ENCODE measurements around the gene VPS37D.
"Not testable (repeated sequence)": the region's sequence is repeated elsewhere in the genome, so short reads cannot be mapped to it uniquely, and the experiment has no call there.

The VPS37D gene

DNA sequence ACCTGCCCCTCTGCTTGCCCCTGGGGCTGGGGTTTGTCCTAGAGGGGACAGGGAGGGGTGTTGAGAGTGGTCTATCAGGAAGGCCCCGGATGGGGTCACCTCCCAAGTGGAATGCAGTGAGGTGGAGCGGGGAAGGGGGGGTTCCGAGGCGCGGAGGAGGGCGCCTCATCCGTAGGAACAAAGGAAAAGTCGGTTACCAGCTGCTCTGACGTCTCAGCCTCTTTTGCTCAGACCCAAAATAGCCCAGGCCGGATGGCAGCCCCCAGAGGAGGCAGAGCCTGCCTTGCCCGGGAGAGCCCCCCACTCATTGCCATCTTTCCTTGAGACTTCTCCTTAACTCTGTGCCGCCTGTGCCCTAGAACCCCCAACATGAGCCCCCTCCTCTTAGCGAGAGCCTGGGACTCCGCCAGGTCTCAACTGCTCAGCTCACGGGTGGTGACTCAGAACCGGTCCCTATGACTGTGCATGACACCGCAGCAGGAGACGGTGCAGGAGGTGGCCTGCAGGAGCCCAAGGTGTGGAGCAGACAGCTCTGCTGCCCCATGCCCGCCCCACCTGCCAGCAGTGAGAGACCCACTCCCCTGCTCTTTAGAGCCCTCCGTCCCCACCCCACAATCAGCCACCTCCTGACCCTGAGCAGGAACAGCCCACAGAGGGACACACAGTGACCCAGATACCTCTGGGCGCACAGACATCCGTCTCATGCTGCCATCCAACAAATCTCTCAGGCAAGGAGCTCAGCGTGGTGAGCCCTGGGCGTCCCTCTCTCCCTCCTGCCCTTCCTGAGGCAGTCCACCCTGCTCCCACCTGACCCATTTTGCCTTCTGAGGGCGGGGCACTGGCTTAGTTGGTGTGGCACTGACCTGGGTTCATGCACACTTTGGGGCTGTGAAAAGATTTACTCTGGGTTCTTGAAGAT is 38.8 kb downstream of the VPS37D start:
- DNase-seq, result no peak

DNA sequence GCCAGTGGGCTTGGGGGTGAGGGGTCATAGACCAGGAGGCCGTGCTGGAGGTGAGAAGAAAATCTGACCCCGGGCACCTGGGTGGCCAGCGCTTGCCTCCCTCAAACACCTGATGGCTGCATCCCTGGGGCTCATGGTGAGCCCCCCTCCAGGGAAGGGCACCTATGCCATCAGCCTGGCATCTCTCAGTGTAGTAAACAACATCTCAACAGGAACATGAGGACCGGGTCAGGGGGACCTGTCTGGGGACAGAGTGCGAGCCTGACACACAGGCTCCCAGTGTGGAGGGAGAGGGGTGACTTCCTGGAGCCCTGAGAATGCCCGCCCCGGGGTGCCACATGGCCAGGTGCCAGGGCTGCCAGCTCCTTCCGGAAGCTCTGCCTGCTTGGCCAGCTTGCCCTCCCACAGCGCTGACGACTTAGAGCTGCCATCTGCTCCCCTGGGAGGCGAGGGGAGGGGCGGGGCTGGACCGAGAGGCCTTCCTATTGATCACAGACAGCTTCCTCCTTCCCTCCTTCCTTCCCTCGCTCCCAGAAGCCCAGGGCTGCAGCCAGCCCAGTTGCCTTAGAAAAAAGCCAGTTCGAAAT is 39.5 kb downstream of the VPS37D start:
- DNase-seq, result peak; percentile 14

DNA sequence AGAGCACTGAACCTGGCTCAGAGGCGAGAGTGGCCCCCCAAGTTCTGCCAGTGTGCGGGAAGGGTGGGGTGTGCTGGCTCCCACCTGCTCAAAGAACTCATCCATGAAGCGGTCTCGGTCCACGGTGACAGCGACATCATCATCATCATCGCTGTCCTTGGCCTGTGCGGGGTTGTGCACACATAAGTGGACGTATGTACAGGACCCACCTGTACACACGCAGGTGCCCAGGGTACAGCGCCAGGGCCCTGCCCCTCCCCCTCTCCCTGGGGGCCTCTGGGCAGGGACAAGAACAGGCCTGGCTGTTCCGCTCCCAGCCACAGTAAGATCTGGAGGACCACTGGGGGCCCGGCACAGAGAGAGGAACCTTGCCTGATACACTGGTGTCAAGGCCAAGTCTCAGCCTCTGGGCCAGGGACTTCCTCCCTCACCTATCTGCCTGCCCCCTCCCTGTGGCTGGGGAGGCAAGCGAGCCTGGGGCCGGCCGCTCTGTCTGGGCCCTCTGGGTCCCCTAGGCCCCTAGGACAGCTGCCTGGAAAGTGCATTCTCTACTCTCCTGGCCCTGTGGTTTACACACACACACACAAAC is 41.4 kb downstream of the VPS37D start:
- DNase-seq, result no peak

DNA sequence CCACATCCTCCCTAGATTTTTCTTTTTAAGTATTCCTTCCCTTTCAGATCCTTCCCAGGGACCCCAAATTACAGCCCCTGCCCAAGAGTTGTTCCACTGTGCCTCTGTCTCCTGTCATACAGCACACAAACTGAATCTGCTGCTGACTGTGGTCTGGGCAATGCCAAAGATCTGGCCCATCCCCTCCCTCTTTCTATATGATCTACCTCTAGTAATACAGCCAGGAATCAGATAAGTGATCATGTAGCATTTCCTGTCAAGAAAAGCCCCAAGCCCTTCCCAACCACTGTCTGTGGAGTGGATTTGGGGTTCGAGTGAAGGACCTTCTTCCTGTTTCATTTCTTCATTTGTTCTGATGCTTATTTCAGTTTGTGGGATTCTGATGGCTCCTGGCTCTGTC is 45.1 kb downstream of the VPS37D start:
- DNase-seq, result no peak

DNA sequence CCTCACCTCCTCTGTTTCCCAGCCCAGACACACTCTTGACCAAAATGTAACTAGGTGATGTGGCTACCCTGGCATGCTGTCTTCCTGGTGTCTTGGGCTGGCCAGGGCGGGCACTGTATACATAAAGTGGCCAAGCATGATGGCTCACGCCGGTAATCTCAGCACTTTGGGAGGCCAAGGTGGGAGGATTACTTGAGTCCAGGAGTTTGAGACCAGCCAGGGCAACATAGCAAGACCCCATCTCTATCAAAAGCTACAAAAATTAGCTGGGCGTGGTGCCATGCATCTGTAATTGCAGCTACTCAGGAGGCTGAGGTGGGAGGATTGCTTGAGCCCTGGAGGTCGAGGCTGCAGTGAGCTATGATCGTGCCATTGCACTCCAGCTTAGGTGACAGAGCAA is 45.7 kb downstream of the VPS37D start:
- DNase-seq, result not testable (repeated sequence)

DNA sequence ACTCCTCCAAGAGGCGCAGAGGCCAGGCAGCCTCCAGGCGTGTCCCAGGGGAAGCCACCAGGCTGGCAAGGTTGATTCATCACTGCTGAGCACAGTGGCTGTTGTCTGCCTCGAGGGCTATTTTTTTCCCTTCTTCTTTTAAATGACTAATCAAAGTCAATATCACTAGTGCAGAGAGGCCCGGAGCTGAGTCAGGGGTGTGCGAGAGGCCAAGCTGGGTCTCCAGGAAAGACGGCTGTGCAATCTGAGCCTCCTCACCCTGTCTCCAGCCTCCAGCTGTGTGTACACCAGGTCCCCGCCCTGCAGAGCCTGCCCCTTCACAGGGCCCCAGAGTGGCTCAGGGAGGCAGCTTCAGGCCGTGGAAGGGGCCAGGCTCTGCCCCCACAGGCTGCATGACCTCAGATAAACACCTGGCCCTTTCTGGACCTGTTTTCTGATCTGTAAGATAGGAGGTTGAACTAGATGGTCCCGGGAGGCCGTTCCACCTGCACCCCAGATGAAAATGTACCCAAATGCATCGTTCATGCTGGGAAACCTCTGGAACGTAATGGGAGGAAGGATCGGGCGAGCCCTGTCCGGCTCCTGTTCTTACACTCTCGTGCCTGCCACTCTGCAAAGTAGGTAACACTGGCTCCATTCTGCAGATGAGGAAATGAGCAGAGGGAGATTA is 48.2 kb downstream of the VPS37D start:
- no peak for DNase-seq

DNA sequence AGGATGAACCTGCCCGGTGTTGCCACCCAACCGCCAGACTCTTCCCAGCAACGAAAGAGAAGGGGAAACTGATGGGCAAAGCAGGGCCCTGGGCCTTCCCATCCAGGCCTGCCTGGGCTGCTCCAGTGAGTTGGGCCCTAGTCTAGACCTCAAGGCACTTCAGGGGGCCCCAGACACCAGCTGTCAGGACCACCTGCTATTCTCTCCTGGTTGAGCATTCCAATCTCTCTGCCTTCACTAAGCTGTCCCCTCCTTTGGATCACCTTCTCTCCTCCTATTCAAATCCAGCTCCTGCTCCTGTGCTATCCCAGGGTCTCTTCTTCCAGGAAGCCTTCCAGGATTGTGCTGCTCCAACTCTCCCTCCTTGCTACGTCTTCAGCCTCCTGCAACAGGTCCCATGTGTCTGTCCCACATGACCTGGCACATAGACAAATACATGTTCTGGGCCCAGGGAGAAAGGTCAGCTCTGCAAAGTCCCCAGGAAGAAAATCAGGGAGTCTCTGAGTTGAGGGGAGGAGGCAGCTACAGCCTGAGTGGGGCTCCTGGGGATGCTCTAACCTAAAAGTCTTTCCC is 48.8 kb downstream of the VPS37D start:
- DNase-seq, result no peak

DNA sequence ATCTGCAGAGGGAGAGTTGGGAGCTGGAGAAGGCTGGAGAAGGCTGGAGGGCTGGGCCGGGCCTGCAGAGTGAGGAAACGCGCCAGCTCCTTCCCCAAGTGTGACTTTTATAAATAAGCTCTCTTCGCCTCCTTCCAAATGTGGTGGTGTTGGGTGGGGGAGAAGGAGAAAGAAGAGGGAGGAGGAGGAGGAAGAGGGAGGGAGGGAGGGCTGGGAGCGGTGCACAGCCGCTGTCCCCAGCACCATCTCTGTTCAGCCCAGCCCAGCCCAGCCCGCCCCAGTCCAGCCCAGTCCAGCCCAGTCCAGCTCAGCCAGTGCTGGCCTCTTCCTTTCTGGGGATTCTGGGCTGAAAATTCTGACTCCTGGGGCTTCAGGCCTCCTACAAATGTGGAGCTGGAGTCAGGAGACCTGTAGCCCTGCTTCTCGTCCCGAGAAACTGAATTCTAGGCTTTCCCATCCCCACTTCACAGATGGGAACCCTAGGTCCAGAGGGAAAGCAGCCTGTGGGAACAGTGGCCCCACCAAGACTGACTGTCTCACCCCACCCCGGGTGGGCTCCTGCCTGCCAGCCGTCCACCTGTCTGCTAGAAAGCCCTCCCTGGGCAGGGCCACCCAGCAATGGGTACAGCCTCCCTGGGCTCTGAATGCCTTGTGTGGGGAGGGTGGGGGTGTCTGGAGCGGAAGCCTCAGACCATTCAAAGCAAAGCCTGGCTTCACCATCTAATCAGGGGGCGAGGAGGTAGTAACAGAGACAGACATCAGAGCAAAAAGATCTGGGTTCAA is 49.6 kb downstream of the VPS37D start:
- no peak for DNase-seq

DNA sequence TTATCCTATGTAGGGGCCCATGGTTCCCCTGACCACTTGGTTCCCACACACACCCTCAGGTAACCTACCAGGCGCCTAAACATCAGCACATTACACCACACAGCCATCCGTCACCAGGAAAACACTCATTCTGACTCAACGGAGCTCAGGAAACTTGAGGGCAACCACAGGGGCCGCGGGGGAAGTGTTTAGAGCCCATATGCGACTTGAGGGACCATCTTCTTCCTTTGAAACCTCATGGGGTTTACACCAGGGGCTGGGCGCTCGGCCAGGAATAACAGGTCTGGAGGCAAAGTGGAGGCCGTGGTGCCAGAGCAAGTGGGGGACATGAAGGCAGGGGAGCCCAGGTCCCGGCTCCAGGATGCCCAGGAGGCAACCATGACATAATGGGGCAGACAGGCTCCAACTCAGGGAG is 50.4 kb downstream of the VPS37D start:
- DNase-seq, result peak; percentile 75

DNA sequence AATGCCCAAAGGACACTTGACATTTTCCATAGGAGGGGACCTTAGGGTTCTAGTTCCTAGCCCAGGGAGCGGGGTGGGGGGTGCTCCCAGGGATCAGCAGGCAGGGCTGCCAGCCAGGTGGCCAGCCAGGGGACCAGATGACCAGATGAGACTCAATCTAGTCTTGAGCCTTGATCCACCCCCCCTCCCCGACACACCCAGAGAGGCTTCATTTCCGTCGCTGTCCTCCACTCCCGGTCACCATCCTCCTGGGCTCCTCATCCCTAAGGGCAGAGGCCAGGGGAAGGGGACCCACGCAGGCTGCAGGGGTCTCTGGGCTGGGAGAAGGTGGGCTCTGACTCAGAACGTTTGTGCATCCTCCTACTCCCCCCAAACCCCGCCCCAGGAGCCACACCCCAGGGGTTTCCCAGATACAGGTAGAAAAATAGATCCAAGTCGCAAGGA is 50.8 kb downstream of the VPS37D start:
- peak; percentile 29 for DNase-seq

DNA sequence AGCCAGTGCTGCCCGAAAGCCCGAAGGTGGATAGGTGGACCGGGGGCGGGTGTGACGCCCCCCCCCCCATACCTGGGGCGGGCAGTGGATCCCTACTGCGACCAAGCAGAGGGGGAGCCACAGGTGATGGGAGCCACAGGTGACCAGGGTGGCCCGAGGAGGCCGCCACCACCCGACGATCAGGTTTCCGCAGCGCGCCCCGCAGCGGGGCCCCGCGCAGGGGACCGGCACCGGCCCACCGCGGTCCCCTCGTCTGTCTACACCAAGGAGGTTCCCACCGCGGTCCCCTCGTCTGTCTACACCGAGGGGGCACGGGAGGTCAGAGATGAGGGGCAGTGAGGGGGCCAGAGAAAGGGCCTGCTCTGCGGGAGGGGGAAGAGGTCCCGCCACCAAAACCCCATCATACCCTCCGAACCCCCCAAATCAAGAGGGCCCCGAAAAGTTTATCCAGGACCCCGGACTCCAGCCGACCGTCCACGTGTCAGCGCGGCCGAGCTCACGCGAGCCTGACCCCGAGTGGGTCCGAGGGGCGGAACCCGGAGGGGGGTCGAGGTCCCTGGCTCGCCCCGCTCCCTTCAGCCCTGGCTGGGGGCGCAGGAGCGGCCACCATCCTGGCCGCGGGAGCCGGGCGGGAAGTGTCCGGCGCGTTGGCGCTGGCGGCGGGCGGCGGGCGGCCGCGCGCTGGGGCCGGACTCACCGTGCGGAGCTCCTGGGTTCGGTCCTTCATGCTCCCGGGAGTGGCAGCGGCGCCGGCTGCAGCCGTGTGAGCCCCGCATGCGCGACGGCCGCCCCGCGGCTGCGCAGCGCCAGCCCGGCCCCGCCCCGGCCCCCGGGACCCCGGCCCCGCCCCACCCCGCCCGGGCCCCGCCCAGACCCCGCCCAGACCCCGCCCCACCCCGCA is 51.5 kb downstream of the VPS37D start, which contains the start of gene STX1A:
Gene STX1A, minus strand, starts transcription at position 765 of the 901 bp plus-strand sequence. Its CDS starts 38 bp downstream, at position 727.
- peak; percentile 76 for DNase-seq

DNA sequence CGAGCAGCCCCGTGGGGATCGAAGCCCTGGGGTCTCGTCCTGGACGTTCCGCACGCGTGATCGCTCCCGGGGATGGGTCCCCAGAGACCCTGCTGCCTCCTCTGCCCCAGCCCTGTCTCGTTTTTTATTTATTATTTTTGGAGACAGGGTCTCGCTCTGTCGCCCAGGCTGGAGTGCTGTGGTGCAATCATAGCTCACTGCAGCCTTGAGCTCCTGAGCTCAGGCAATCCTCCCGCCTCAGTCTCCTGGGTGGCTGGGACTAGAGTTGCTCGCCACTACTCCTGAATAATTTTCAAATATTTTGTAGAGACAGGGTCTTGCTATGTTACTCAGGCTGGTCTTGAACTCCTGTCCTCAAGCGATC is 52.2 kb downstream of the VPS37D start:
- no peak for DNase-seq

DNA sequence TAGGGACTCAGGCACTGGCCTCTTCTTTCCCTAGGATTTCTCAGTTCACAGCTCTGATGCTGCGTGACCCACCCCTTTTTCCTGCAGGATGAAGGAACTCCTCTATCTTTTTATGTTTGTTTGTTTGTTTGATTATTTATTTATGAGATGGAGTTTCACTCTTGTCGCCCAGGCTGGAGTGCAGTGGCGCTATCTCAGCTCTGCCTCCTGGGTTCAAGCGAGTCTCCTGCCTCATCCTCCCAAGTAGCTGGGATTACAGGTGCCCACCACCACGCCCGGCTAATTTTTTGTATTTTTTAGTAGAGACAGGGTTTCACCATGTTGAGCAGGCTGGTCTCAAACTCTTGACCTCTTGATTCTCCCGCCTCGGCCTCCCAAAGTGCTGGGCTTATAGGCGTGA is 52.8 kb downstream of the VPS37D start:
- DNase-seq, result not testable (repeated sequence)

DNA sequence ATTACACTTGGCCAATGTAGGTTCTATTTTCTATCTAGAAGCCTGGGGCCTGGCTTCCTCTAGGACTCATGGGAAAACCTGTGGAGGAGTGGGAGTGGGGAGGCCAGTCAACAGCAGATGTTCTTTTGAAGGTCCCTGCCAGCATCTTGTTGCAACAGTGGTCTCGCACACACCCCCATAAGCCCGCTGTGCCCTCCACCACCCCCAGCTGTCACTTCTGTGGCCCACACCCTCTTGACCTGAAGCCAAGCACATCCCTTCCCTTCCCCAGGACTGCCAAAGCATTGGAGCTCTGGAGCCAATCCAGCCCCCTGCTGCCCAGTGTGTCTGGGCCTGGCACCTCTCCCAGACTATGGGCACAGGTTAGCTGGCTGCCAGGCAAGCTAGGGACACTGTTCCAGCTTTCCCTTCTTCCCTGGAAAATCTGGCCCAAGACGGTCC is 53.8 kb downstream of the VPS37D start:
- DNase-seq, result no peak
